SU-DHL-6 (cell line): ENCODE results near the gene PKNOX2.

ENCODE experiments used
- CTCF ChIP-seq: fragments of 200-600 bp; sonication (generic); IDR thresholded peaks from one replicate; pipeline ENCODE4 v1.5.1; 2017; ENCODE audit warnings: antibody characterized with exemption, mild to moderate bottlenecking, low read length, moderate library complexity; ENCODE audit not compliant: insufficient read depth, poor library complexity, severe bottlenecking
- EZH2phosphoT487 ChIP-seq: fragments of 200-600 bp; sonication (generic), shearing (Covaris generic); conservative IDR thresholded peaks from 2 replicates; pipeline ENCODE4 v1.6.1; 2018; ENCODE audit warnings: mild to moderate bottlenecking, antibody characterized with exemption, low read length, moderate library complexity, mixed read lengths

DNA sequence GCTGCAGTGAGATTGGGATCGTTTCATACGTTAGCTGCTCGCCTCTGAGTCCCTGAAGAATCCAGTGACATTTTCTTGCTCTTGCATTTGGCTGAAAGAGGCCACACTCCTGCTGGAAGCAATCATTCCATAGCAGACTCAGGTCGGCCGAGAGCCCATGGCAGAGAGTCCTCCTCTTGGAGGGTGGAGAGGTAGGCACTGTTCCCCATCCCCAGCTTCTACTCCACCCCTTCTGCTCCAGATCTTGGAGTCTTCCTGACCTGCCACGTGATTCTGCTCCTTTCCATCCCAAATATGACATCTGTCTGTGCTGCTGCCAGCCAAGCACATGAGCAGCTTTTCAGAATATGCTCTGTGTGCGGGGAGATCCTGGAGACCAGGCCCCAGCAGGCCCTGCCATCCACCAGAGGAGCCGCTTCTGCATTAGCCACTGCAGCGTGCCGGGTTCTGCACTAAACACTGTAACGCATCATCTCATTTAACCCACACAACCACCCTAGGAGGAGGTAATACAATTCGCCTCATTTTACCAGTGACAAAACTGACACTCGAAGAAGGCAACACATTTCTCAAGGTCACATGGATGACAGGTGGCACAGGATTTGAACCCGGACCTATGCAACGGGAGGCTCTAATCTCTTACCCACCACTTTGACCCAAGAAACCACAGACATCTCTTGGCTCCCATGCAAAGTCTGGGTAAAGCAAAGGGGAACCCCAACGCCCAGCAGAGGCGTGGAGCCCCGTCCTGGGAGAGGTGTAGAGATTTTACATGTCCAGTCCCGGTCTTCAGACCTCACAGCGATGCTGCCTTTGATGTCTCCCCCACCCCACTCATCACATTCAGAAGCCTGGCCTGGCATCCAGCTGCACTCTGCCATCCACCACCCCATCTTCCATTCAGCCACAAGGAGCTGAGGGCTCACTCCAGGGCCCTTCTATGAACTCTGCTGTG, 252.7 kb downstream of the PKNOX2 start:
- TF ChIP-seq CTCF (no peak), EZH2phosphoT487 (no peak)
